Measurements from ENCODE around the gene GPR61.

Gene GPR61

DNA sequence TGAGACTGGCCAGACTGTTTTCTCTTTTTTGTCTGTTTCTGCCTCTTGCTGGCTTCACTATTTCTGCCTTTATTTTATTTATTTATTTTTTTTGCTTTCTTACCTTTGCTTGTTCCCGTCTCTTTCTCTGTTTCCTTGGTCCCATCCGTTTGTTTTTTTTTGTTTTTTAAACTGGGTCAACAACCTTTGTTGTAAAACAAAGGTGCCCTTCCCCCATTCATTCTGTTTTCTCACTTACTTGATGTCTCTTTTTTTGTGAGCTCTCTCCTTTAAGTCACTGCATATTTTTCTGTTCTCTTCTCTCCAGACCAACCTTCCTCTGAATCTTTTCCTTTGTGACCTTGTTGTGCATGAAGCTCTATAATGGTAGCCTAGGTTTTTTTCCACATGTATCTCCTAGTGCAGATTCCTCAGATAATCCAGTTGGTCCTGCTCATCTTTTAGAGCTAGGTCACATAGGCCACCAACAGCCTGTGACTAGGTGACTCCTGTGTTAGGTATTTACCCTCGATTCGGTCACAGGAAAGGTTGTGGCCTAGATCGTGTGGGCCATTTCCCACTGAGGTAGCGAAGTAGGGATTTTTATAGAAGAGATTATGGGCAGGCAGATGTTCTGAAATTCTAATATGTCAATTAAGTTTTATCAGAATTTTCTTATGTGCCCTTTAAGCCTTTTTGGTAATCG, 24.7 kb downstream of the GPR61 start:
- in situ Hi-C loops (cut with MboI; ENCODE audit: low sequenced_read_pairs): no loop called here

DNA sequence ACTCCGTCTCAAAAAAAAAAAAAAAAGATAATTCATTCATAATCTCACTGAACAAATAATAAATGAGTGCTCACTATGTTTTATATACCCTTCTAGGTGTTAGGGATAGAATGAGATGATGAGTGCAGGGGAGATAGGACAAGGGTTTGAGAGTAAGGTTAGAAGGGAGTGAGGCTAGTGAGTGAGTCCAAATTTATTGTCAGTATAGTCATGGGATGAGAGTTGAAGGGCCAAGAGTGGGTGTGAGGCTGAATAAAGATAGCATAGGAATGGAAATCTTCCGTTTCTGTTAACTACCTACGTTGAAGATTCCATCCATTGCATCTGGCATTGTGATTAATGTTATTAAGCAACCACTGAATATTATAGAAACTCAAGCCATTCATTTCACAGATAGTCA, 25.6 kb downstream of the GPR61 start:
- in situ Hi-C loops (cut with MboI; ENCODE audit: low sequenced_read_pairs): no loop called here

DNA sequence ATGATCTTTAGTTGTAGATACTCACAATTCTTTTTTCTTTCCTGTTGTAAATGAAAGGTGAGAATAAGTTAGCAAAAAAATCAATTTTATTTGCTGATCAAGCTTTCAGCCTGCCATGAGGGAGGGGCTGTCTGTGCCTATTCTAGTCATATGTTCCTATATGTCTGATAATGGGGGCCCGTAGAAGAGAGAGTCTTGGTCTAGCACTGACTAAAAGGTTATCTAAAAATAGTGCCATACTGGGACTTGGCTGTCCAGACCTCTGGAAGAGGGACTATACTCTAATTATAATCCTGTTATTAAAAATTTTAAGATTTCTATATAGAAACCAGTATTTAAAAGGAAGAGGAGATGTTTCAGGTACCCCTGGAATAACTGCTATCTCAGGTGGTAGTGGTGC, 27.3 kb downstream of the GPR61 start:
- in situ Hi-C loops (cut with MboI; ENCODE audit: low sequenced_read_pairs): no loop called here

DNA sequence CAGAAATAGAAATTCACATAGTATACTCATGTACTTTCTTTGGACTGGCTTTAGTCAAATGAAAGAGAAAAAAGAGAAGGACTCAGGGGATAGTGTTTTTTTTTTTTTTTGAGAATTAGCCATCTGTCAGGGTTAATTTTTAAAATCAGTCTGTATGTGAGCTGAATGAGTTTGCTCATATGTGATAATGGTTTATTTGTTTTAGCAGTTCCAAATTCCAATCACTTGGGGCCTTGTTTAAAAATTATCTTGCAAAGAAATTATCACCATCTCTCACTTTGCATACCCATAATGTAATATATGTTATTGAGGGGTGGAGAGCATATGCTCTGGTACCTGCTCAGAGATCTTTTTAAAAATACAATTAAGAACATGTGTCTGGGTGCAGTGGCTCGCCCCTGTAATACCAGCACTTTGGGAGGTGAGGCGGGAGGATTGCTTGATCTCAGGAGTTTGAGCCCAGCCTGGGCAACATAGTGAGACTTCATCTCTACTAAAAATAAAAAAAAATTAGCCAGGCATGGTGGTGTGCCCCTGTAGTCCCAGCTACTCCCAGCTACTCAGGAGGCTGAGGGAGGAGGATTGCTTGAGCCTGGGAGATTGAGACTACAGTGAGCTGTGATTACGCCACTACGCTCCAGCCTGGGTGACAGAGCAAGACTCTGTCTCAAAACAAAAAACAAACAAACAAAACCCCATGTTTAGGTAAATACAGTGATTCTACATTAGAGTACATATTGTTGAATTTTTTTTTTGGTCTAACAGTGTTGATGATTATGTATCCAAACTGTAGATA, 28.4 kb downstream of the GPR61 start:
- in situ Hi-C loops (cut with MboI; ENCODE audit: low sequenced_read_pairs): no loop called here

DNA sequence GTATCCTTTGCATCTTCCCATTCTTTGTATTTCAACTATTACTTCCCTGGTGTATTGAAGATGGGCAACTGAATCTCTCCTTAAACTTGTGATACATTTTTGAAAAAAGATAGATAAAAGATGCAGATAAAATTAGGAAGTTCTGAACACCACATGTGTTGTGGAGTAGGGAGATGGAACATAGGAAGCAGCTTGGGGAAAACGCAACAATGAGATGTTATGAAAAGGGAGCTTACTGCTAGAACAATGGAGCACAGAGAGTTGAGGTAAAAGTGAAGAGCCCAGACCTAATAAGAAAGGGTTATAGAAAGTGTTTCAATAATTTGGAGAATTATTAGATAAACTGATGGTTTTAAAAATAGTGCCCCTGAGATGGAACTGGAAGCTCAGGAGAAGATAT, 29.7 kb downstream of the GPR61 start:
- in situ Hi-C loops (cut with MboI; ENCODE audit: low sequenced_read_pairs): no loop called here

DNA sequence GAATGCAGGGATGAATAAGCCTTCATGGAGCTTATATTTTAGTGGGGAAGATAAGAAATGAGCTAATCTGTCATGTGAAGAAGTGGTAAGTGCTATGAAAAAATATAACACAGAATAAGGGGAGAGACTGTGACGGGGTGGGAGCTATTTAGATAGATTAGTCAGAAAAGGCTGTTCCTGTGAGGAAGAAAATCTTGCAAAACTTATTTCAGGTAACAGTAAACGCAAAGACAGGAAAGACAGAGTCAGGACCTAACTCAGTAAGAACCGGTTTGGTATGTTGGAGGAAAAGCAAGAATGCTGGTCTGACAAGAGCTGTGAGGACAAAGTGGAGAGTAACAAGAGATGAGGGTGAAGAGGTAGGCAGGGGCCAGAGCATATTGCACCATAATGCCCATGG, 30.7 kb downstream of the GPR61 start:
- in situ Hi-C loops (cut with MboI; ENCODE audit: low sequenced_read_pairs): no loop called here

DNA sequence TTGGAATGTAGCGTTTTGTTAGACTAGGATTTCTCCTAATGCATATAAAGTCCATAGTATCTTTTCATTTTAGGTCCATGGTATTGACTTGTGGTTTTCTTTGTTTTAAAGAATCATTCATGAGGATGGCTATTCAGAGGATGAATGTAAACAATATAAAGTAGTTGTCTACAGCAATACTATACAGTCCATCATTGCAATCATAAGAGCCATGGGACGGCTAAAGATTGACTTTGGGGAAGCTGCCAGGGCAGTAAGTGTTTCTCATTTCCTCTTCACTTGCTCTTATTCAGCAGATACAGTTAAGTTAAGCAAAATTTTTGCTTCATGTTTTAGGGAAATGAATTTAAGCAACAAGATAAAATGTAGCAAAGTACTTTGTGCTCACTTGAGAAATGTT, 34.1 kb downstream of the GPR61 start:
- in situ Hi-C loops (cut with MboI; ENCODE audit: low sequenced_read_pairs): no loop called here

DNA sequence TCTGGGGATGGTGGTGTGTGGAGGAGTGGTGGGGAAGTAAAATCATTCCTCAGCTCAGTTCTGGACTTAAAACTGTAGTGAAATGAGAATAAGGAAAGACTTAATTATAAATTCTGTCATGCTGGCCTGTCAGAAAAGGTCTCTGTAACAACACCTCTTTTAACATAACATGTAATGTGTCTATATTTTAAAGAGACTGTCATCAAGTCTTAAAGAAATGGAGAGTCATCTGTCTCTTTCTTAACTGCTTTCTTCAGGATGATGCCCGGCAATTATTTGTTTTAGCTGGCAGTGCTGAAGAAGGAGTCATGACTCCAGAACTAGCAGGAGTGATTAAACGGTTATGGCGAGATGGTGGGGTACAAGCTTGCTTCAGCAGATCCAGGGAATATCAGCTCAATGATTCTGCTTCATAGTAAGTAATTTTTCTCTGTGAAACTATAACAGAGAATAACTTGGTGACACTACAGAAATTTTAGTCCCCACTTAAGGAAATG, 39.3 kb downstream of the GPR61 start:
- in situ Hi-C loops (cut with MboI; ENCODE audit: low sequenced_read_pairs): no loop called here

DNA sequence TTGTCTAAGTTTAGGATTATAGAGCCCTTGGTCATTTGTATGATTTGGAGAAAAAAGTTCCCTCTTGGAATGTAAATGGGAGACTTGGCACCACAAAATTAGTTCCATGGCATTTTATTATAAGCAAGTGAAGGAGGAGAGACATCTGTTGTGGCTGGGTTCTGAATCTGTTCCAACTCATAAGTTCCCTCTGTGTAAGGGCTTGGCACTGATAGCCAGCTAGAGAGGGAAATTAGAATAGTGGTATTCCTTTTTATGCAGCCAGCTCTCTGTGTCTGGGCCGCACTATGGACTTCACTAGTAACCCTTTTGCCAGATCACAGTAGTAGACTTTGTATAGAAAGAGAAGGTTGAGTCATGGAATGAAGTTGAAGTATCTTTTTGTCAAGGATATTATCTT, 39.8 kb downstream of the GPR61 start:
- in situ Hi-C loops (cut with MboI; ENCODE audit: low sequenced_read_pairs): no loop called here

DNA sequence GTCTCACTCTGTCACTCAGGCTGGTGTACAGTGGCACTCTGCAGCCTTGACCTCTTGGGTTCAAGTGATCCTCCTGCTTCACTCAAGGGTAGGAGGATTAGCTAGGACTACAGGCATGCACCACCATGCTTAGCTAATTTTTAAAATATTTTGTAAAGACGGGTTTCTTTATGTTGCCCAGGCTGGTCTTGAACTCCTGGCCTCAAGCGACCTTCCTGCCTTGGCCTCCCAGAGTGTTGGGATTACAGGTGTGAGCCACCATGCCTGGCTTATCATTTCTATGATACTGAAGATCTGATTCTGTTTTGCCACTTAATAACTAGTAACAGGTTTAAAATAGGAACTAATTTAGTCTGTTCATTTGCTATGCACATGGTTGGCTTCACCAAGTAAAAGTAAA, 42.3 kb downstream of the GPR61 start:
- in situ Hi-C loops (cut with MboI; ENCODE audit: low sequenced_read_pairs): no loop called here

DNA sequence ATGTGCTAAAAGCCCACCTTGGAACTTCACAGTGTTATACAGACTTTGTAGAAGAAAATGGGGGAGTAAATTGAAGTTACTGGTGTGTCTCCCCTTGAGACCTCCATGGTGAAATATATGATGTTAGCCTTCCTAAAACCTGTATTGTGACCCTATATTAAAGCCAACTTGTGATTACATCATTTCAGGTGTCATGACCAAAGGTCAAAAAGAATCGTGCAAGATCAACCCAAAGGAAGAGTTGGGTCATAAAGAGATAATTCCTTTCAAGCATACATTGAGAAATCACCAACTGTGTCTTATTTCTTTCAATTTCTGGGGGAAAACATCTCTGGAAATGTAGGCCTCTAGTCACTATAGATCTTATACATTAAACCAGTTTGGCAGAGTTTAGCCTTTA, 45.1 kb downstream of the GPR61 start:
- in situ Hi-C loops (cut with MboI; ENCODE audit: low sequenced_read_pairs): no loop called here

DNA sequence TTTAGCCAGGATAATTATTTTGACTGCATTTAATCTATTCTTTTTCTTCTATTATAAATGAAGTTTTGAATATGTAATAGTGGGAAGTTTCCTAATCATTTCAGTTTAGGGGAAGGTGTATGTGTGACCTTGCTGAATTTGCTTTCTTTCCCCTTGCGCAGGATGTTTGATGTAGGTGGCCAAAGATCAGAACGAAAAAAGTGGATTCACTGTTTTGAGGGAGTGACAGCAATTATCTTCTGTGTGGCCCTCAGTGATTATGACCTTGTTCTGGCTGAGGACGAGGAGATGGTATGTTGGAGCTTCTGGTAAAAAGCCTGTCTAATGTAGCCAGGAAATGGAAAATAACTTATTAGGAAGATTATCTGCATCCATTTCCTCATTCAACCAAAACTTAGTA, 46.4 kb downstream of the GPR61 start:
- in situ Hi-C loops (cut with MboI; ENCODE audit: low sequenced_read_pairs): no loop called here

DNA sequence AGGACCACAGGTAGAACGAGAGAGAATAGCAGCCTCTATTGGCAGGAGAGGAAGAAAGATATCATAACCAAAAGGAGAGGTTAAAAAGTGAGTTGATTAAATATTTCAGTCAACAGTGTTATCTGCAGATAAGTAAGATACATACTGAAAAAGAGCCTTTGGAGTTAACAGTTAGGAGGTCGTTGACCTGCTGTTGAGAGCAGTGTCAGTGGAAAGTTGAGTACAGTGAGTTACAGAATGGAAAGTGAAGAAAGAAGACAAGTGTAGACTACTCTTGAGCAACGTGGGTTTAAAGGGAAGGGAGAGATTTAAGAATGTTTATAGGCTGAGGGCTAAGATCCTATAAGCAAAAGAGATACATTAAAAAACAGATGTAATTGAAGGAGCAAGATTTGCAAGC, 49.5 kb downstream of the GPR61 start:
- in situ Hi-C loops (cut with MboI; ENCODE audit: low sequenced_read_pairs): no loop called here

DNA sequence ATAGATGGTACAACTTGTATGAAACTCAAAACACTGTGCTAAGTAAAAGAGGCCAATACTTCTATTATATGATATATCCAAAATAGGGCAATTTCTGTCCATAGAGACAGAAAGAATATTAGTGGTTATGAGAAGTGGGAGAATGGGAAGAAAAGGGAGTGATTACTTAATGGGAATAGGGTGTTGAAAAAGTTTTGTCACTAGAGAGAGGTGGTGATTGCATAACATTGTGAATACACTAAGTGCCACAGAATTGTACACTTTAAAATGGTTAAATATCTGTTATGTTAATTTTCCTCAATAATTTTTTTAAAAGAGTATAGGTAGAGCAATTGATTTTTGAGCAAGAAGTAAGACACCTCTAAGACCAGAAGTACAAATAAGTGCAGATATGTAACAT, 50.0 kb downstream of the GPR61 start:
- in situ Hi-C loops (cut with MboI; ENCODE audit: low sequenced_read_pairs): no loop called here

DNA sequence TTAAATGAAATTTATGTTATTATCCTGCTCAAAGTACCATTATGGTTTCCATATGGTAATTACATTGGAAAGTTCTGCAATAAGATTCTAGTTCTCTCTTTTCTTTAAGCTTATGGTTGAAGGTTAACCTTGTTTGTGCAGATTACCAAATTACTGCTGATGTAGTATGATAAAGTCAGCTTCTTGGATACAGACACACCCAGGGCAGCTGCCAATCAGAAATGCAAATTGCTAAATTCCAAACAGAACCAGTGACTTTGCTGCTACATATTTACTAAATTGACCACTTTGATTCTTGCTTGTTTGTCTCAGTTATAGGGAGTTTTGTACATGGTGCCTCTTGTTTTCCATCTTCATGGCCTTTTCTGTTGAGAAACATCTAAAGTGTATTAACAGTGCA, 53.2 kb downstream of the GPR61 start:
- in situ Hi-C loops (cut with MboI; ENCODE audit: low sequenced_read_pairs): no loop called here

DNA sequence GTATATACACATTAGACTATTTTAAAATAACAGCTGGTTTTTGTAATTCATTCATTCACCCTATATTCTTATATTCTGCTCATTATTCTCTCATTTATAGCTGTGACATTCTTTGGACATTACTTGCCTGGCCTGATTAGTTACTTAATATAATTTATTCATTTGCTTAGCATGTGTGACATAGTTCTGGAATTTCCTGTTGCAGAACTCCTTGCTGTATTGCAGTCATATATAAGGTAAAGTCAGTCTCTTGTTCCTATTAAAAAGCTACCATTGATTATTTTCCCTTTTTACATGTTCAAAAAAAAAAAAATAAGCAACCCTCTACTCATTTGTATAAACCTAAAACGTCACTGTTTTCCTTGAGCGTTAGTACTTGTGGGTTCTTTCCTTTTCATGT, 55.9 kb downstream of the GPR61 start:
- in situ Hi-C loops (cut with MboI; ENCODE audit: low sequenced_read_pairs): no loop called here
